Gastroesophageal sphincter (tissue), 4 donors: Measurements from ENCODE around the gene COL1A2. TPM values are rescaled to one million over a fixed set of nuclear protein-coding genes. Genes with fewer than 3 reads are reported as not detected.

Experiments
- ATAC-seq: fragments of 150-250 bp; one replicate; pipeline ENCODE4 v1.9.1; 2016; ENCODE audit warnings: mild to moderate bottlenecking, moderate library complexity
- H3K27ac ChIP-seq, 4 donors: fragments of 200-600 bp; sonication (generic) in 3 of 4; 1 replicate in 3 of 4; 2 replicates in 1 of 4; pipeline ENCODE4 v1.5.1; 2016 to 2019
- H3K27me3 ChIP-seq: fragments of 200-600 bp; sonication (generic); one replicate; pipeline ENCODE4 v1.5.1; 2019
- H3K36me3 ChIP-seq, 2 donors: fragments of 200-600 bp; sonication (generic); one replicate each; pipeline ENCODE4 v1.5.1; 2019; ENCODE audit warnings: control low read depth in 1 of 2
- H3K4me1 ChIP-seq, 3 donors: fragments of 200-600 bp; sonication (generic); 1 replicate in 2 of 3; 2 replicates in 1 of 3; pipeline ENCODE4 v1.5.1; 2016 to 2019; ENCODE audit warnings: control low read depth in 2 of 3
- H3K4me3 ChIP-seq, 2 donors: fragments of 200-600 bp; sonication (generic); one replicate each; pipeline ENCODE4 v1.5.1; 2019; ENCODE audit warnings: mild to moderate bottlenecking in 1 of 2, moderate library complexity in 1 of 2
- H3K9me3 ChIP-seq, 3 donors: fragments of 200-600 bp; sonication (generic); one replicate each; pipeline ENCODE4 v1.5.1; 2017 to 2019; ENCODE audit warnings: control low read depth in 2 of 3
- CTCF ChIP-seq, 4 experiments: fragments of 200-600 bp in 2 of 4; fragments of 450-650 bp in 2 of 4; sonication (generic) in 1 of 4; IDR thresholded peaks; one replicate each; pipeline ENCODE4 v1.5.1; 2017 to 2019; ENCODE audit warnings: antibody characterized with exemption in 4 of 4, mild to moderate bottlenecking in 2 of 4, moderate library complexity in 2 of 4
- EP300 ChIP-seq: sonication (generic); formaldehyde crosslinking; IDR thresholded peaks from one replicate; pipeline ENCODE4 v1.6.1; 2017; ENCODE audit warnings: antibody characterized with exemption, mild to moderate bottlenecking
- POLR2A ChIP-seq, 2 donors: fragments of 450-650 bp; IDR thresholded peaks; one replicate each; pipeline ENCODE4 v1.6.1; 2017; ENCODE audit warnings: antibody characterized with exemption in 2 of 2, mild to moderate bottlenecking in 2 of 2, moderate library complexity in 1 of 2
- POLR2AphosphoS5 ChIP-seq: sonication (generic); formaldehyde crosslinking; IDR thresholded peaks from one replicate; pipeline ENCODE4 v1.6.1; 2017; ENCODE audit warnings: antibody characterized with exemption
- WGBS, 2 donors: methylation state at CpG; one replicate each; pipeline ENCODE4 v1.1.5; 2018; ENCODE audit warnings: low coverage in 1 of 2; 5-methylcytosine and 5-hydroxymethylcytosine counted together
- total RNA-seq, 4 donors: library from RNA; depleted of rRNA; stranded (reverse); fragments of >200 nt; gene quantifications; one replicate each; pipeline ENCODE4 v1.1.0, GENCODE V29; 2016

COL1A2 gene
- total RNA-seq, 4 donors from 2014 or later = 203 to 686 (median 311) TPM

GRCh38 chr7:94410413-94411187 lies 15.9 kb downstream of the COL1A2 start:
- H3K9me3 ChIP-seq = no peaks in the 10 kb centered on the region
- H3K27ac ChIP-seq = peak overlapping the region in 3 of 4 donors; percentile 41 to 94 (median 57)
- no peak overlapping the region for H3K4me3 ChIP-seq
- TF ChIP-seq POLR2A (IDR thresholded peaks at IDR 0.05) = no peak
- TF ChIP-seq EP300 = no peak
- TF ChIP-seq POLR2AphosphoS5 = no peak
- no peak for TF ChIP-seq CTCF (IDR thresholded peaks at IDR 0.05)
- ATAC-seq = no peak
- peaks cover 2 to 82% (median 13%) of the 10 kb centered on the region in 3 donors for H3K4me1 ChIP-seq
- H3K27me3 ChIP-seq = no peaks in the 10 kb centered on the region
- WGBS, 2 donors = 54 to 69% methylated on average over 2 to 5 of the region's 6 CpGs
- H3K36me3 ChIP-seq = peaks cover 34 to 98% of the 10 kb centered on the region in 2 donors

- peaks cover 2 to 82% (median 13%) of the 10 kb centered on the region in 3 donors for H3K4me1 ChIP-seq
- no peak for ATAC-seq
These were observed 16.4 kb downstream of the COL1A2 start for GRCh38 chr7:94411188-94411466.

GRCh38 chr7:94412762-94413322 lies 18.1 kb downstream of the COL1A2 start:
- 0 to 24% methylated on average over 2 to 3 of the region's 3 CpGs for WGBS, 2 donors
- no peak for TF ChIP-seq POLR2AphosphoS5
- TF ChIP-seq EP300 = no peak
- TF ChIP-seq POLR2A (IDR thresholded peaks at IDR 0.05) = no peak
- TF ChIP-seq CTCF (IDR thresholded peaks at IDR 0.05) = no peak
- Histone ChIP-seq H3K36me3 (peaks cover 28 to 98% of the 10 kb centered on the region in 2 donors), H3K4me1 (peaks cover 2 to 81% (median 13%) of the 10 kb centered on the region in 3 donors), H3K27me3 (no peaks in the 10 kb centered on the region), H3K4me3 (no peak overlapping the region), H3K27ac (peak overlapping the region; percentile 29 to 94 (median 52)), H3K9me3 (no peaks in the 10 kb centered on the region)
- peak; percentile 26 for ATAC-seq

More at GRCh38 chr7:94411188-94411466, 16.4 kb downstream of the COL1A2 start:
- TF ChIP-seq POLR2AphosphoS5 = no peak
- no peak for TF ChIP-seq POLR2A (IDR thresholded peaks at IDR 0.05)
- no peak for TF ChIP-seq EP300
- TF ChIP-seq CTCF (IDR thresholded peaks at IDR 0.05) = no peak
- Histone ChIP-seq H3K27me3 (no peaks in the 10 kb centered on the region), H3K9me3 (no peaks in the 10 kb centered on the region), H3K36me3 (peaks cover 32 to 98% of the 10 kb centered on the region in 2 donors), H3K4me3 (no peak overlapping the region), H3K27ac (peak overlapping the region in 2 of 4 donors; percentile 57 to 94)

GRCh38 chr7:94414481-94414880 lies 19.8 kb downstream of the COL1A2 start:
- 5 to 6% methylated on average over 2 of the region's 2 CpGs for WGBS, 2 donors
- H3K27me3 ChIP-seq = no peaks in the 10 kb centered on the region
- peaks cover 2 to 72% (median 13%) of the 10 kb centered on the region in 3 donors for H3K4me1 ChIP-seq
- no peak for ATAC-seq
- peak overlapping the region in 3 of 4 donors; percentile 52 to 94 (median 66) for H3K27ac ChIP-seq
- peaks cover 27 to 98% of the 10 kb centered on the region in 2 donors for H3K36me3 ChIP-seq
- TF ChIP-seq EP300 = no peak
- no peak for TF ChIP-seq POLR2AphosphoS5
- no peak for TF ChIP-seq POLR2A (IDR thresholded peaks at IDR 0.05)
- no peak for TF ChIP-seq CTCF (IDR thresholded peaks at IDR 0.05)
- no peaks in the 10 kb centered on the region for H3K9me3 ChIP-seq
- H3K4me3 ChIP-seq = no peak overlapping the region

- peaks cover 27 to 98% of the 10 kb centered on the region in 2 donors for H3K36me3 ChIP-seq
- no peak for TF ChIP-seq POLR2A (IDR thresholded peaks at IDR 0.05)
- no peak for TF ChIP-seq POLR2AphosphoS5
- TF ChIP-seq CTCF (IDR thresholded peaks at IDR 0.05) = no peak
- no peak for TF ChIP-seq EP300
- H3K9me3 ChIP-seq = no peaks in the 10 kb centered on the region
- H3K4me1 ChIP-seq = peaks cover 2 to 67% (median 13%) of the 10 kb centered on the region in 3 donors
- no peaks in the 10 kb centered on the region for H3K27me3 ChIP-seq
- H3K4me3 ChIP-seq = no peak overlapping the region
- ATAC-seq = no peak
- peak overlapping the region in 3 of 4 donors; percentile 52 to 94 (median 66) for H3K27ac ChIP-seq
These were observed 20.3 kb downstream of the COL1A2 start for GRCh38 chr7:94414980-94415379.
